Neural progenitor cell (in vitro differentiated cells): ENCODE data around the gene CAVIN2.

Experiments used
- CTCF ChIP-seq: fragments of 200-600 bp; sonication (generic); IDR thresholded peaks from 2 replicates; pipeline ENCODE4 v1.5.1; 2017; ENCODE audit warnings: antibody characterized with exemption, mild to moderate bottlenecking
- EZH2 ChIP-seq: fragments of 200-600 bp; sonication (generic); IDR thresholded peaks from 2 replicates; pipeline ENCODE4 v1.6.1; 2017; ENCODE audit warnings: antibody characterized with exemption, mild to moderate bottlenecking, moderate library complexity
- EZH2phosphoT487 ChIP-seq: fragments of 200-600 bp; sonication (generic); IDR thresholded peaks from 2 replicates; pipeline ENCODE4 v1.6.1; 2017; ENCODE audit warnings: antibody characterized with exemption

- TF ChIP-seq EZH2 (no peak), CTCF (no peak), EZH2phosphoT487 (no peak)
Observed at GRCh38 chr2:191856111-191856876, 9.4 kb upstream of the CAVIN2 start.
